ENCODE data around the gene S100A7A. TPM values are rescaled to one million over a fixed set of nuclear protein-coding genes. Genes with fewer than 3 reads are reported as not detected.
"Not testable (repeated sequence)": the region's sequence is repeated elsewhere in the genome, so short reads cannot be mapped to it uniquely, and the experiment has no call there.

Gene S100A7A
- total and polyA plus RNA-seq, 3 donors from 2014 or later: not detected

GRCh38 chr1:153443486-153443885, 27.2 kb downstream of the S100A7A start:
- no peak overlapping the region for H3K4me3 ChIP-seq
- H3K27me3 ChIP-seq: no peaks in the 10 kb centered on the region
- H3K36me3 ChIP-seq (ENCODE audit: low read depth, missing control alignments): no peaks in the 10 kb centered on the region
- no peaks in the 10 kb centered on the region for H3K4me1 ChIP-seq
- intact Hi-C loops (cut with DNase I; ENCODE audit: low total_unique reads): no loop called here
- DNase-seq: no peak
- 58 to 62% methylated on average over 4 of the region's 4 CpGs for WGBS, 2 donors
- H3K9me3 ChIP-seq: no peaks in the 10 kb centered on the region
- no peak overlapping the region for H3K27ac ChIP-seq
- TF ChIP-seq CTCF (IDR thresholded peaks at IDR 0.05) (no peak), POLR2A (IDR thresholded peaks at IDR 0.05) (no peak)

- intact Hi-C loops (cut with DNase I; ENCODE audit: low total_unique reads): no loop called here
- H3K4me1 ChIP-seq: no peaks in the 10 kb centered on the region
- no peak for DNase-seq
- H3K27me3 ChIP-seq: no peaks in the 10 kb centered on the region
- 79 to 91% methylated on average over 4 to 5 of the region's 5 CpGs for WGBS, 2 donors
- TF ChIP-seq POLR2A (IDR thresholded peaks at IDR 0.05) (no peak), CTCF (IDR thresholded peaks at IDR 0.05) (no peak)
- H3K4me3 ChIP-seq: no peak overlapping the region
- H3K27ac ChIP-seq: no peak overlapping the region
- no peaks in the 10 kb centered on the region for H3K9me3 ChIP-seq
- no peaks in the 10 kb centered on the region for H3K36me3 ChIP-seq (ENCODE audit: low read depth, missing control alignments)
Measured at GRCh38 chr1:153444078-153444477, 27.8 kb downstream of the S100A7A start.

- H3K9me3 ChIP-seq: no peaks in the 10 kb centered on the region
- H3K4me1 ChIP-seq: no peaks in the 10 kb centered on the region
- no peak for DNase-seq
- H3K27me3 ChIP-seq: no peaks in the 10 kb centered on the region
- no peaks in the 10 kb centered on the region for H3K36me3 ChIP-seq (ENCODE audit: low read depth, missing control alignments)
- TF ChIP-seq POLR2A (IDR thresholded peaks at IDR 0.05): no peak
- no peak for TF ChIP-seq CTCF (IDR thresholded peaks at IDR 0.05)
- intact Hi-C loops (cut with DNase I; ENCODE audit: low total_unique reads): no loop called here
- no peak overlapping the region for H3K27ac ChIP-seq
- H3K4me3 ChIP-seq: no peak overlapping the region
- WGBS, 2 donors: 73 to 74% methylated on average over 1 of the region's 1 CpG
Measured at GRCh38 chr1:153447498-153448170, 31.3 kb downstream of the S100A7A start.

GRCh38 chr1:153448851-153449250, 32.5 kb downstream of the S100A7A start:
- H3K4me3 ChIP-seq; H3K27ac ChIP-seq; H3K27me3 ChIP-seq; DNase-seq; intact Hi-C loops (cut with DNase I; ENCODE audit: low total_unique reads); H3K4me1 ChIP-seq; H3K36me3 ChIP-seq (ENCODE audit: low read depth, missing control alignments); H3K9me3 ChIP-seq: not testable (repeated sequence)
- WGBS, 2 donors: 85 to 90% methylated on average over 4 of the region's 4 CpGs

- no peak for TF ChIP-seq POLR2A (IDR thresholded peaks at IDR 0.05)
- TF ChIP-seq CTCF (IDR thresholded peaks at IDR 0.05): no peak
- intact Hi-C loops (cut with DNase I; ENCODE audit: low total_unique reads): no loop called here
- no peaks in the 10 kb centered on the region for H3K36me3 ChIP-seq (ENCODE audit: low read depth, missing control alignments)
- no peaks in the 10 kb centered on the region for H3K4me1 ChIP-seq
- no peak for DNase-seq
- no peaks in the 10 kb centered on the region for H3K9me3 ChIP-seq
- no peak overlapping the region for H3K4me3 ChIP-seq
- no peak overlapping the region for H3K27ac ChIP-seq
- H3K27me3 ChIP-seq: no peaks in the 10 kb centered on the region
- WGBS, 2 donors: 48 to 76% methylated on average over 1 of the region's 1 CpG
Measured at GRCh38 chr1:153456396-153456795, 40.1 kb downstream of the S100A7A start.
